ENCODE measurements around the gene FZD4. TPM values are rescaled to one million over a fixed set of nuclear protein-coding genes. Genes with fewer than 3 reads are reported as not detected.
"Not testable (repeated sequence)": the region's sequence is repeated elsewhere in the genome, so short reads cannot be mapped to it uniquely, and the experiment has no call there.

Gene FZD4
- total RNA-seq, result 13.5 and 17.3 TPM in 2 replicates

DNA sequence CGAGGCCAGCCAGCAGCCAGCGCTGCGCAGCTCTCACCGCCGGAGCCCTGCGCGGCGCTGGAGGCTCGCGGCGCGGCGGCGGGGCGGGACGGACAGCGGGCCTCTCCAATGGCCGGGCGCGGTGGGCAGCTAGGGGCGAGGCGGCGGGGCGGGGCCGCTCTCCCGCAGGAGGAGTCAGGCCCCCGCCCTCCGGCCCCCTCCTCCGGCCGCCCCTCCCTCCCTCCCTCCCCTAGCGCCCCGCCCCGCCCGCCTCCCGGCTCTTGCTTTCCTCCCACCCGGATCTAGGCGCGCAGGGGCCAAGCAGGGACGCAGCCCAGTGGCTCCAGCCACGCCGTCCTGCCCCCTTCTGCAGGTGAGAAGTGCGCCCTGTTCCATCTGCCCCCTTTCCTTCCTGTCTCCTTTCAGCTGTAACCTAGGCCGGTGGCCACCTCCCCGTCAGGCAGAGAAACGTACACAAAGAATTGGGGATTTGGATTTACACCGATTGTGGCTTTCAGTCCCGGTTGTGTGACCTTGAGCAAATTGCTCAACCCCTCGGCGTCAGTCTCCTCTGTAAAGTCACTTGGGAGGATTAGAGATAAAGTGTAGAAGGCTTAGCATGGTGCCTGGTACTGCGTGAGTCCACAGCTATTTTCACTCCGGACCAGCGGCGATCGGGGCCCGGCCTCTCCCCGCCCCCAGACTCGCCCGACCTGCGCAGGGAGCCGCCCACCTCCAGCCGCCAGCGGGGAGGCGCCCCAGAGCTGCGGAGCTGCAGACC is at the start of gene FZD4:
Gene FZD4, minus strand, starts transcription at position 35 of the 760 bp plus-strand sequence. CDS start 310 bp downstream, outside the sequence.
- DNase-seq (ENCODE audit: low read depth), result peak; percentile 89
- H3K4me3 ChIP-seq (ENCODE audit: low read depth, low read length), result peak within 1 kb of the TSS; percentile 86
- TF ChIP-seq, protein P1, sequence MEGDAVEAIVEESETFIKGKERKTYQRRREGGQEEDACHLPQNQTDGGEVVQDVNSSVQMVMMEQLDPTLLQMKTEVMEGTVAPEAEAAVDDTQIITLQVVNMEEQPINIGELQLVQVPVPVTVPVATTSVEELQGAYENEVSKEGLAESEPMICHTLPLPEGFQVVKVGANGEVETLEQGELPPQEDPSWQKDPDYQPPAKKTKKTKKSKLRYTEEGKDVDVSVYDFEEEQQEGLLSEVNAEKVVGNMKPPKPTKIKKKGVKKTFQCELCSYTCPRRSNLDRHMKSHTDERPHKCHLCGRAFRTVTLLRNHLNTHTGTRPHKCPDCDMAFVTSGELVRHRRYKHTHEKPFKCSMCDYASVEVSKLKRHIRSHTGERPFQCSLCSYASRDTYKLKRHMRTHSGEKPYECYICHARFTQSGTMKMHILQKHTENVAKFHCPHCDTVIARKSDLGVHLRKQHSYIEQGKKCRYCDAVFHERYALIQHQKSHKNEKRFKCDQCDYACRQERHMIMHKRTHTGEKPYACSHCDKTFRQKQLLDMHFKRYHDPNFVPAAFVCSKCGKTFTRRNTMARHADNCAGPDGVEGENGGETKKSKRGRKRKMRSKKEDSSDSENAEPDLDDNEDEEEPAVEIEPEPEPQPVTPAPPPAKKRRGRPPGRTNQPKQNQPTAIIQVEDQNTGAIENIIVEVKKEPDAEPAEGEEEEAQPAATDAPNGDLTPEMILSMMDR (IDR thresholded peaks at IDR 0.05; ENCODE audit: insufficient read depth, low read depth, low read length), result peak; percentile 35

DNA sequence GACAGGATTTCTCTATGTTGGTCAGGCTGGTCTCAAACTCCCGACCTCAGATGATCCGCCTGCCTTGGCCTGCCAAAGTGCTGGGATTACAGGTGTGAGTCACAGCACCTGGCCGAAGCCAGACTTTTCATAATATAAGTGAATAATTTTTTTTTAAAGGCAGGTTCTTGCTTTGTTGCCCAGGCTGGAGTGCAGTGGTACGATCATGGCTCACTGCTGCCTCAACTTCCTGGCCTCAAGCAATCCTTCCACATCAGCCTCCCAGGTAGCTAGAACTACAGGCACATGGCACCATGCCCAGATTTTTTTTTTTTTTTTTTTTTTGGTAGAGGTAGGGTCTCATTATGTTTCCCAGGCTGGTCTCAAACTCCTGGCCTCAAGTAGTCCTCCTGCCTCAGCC is 49.1 kb upstream of the FZD4 start:
- not testable (repeated sequence) for DNase-seq (ENCODE audit: low read depth); H3K4me3 ChIP-seq (ENCODE audit: low read depth, low read length)

DNA sequence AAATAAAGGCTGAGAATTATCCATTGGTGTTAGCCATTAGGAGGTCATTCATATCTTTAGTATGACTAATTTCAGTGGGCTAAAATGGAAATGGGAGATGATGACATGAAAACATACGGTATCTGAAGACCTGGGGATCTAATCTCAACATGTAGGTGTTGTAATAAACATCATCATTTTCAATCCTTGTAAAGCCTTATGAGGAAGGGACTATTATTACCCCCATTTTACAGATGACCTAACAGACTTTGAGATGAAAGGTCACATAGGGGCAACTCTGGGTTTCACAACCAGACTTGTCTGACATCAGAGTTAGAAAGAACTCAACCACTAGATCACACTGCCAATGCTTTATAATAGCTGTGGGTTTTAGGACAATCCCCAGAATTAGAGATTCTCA is 47.7 kb upstream of the FZD4 start:
- no peak for DNase-seq (ENCODE audit: low read depth)
- TF ChIP-seq, protein P1 (IDR thresholded peaks at IDR 0.05; ENCODE audit: insufficient read depth, low read depth, low read length), result no peak
- no peak overlapping the region for H3K4me3 ChIP-seq (ENCODE audit: low read depth, low read length)

DNA sequence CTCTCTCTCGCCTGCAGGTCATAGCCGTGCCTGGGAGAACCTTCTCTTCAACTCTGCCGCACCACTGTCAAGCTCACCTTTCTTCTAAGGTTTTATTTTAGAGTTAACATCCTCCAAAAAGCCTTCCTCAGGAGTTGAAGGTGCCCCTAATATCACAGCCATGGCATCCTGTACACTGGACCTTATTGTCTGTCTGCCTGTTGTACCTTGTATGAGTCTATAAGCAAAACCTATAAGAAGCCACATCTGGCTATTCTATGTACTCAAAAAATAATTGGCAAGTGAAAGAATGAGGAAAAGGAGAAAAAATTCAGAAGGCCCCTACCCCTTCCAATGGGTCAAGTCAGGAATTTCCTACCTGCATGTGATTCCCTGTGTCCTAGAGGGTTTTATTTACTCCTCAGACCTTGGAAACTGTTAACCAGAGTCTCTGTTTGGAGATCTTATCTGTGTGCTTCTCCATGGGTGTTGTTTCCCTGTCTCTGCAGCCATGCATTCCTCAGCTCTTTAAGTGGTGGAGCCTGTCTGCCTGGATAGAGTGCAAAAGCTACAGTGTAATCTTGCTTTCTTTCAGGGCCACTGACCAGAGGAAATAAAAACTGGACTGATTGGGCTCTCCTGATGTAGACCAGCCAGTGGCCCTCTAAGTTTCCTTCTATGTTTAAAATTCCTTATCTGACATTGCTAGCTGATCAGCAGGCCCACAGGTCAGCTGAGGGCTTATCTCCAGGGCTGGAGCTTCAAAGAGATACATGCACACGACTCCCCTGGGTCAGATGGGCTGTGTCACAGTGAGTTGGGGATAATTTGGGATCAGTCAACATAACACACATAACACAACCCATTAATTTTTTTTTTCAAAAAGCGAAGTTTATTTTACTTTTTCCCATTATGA is 44.9 kb upstream of the FZD4 start:
- peak; percentile 66 for DNase-seq (ENCODE audit: low read depth)
- TF ChIP-seq, protein P1 (IDR thresholded peaks at IDR 0.05; ENCODE audit: insufficient read depth, low read depth, low read length), result no peak
- H3K4me3 ChIP-seq (ENCODE audit: low read depth, low read length), result no peak overlapping the region

DNA sequence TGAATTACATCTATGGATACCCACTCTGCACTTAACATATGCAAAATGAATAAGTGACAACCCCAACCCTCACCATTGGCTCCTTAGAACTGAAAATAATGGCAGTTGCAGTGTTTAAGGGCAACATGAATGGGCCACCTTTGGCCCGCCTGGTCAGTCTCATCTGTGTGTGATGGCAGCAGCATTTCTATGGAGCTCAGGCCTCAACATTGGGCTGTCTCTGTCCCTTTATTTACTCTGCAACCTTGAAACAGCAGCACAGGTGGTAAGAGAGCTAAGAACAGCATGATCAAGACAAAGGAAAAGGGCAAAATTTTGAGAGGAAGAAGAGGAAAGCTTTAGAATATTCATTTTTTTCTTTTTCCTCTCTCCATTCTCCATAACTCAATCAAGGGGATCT is 44.2 kb upstream of the FZD4 start:
- TF ChIP-seq, protein P1 (IDR thresholded peaks at IDR 0.05; ENCODE audit: insufficient read depth, low read depth, low read length), result no peak
- H3K4me3 ChIP-seq (ENCODE audit: low read depth, low read length), result no peak overlapping the region
- DNase-seq (ENCODE audit: low read depth), result no peak

DNA sequence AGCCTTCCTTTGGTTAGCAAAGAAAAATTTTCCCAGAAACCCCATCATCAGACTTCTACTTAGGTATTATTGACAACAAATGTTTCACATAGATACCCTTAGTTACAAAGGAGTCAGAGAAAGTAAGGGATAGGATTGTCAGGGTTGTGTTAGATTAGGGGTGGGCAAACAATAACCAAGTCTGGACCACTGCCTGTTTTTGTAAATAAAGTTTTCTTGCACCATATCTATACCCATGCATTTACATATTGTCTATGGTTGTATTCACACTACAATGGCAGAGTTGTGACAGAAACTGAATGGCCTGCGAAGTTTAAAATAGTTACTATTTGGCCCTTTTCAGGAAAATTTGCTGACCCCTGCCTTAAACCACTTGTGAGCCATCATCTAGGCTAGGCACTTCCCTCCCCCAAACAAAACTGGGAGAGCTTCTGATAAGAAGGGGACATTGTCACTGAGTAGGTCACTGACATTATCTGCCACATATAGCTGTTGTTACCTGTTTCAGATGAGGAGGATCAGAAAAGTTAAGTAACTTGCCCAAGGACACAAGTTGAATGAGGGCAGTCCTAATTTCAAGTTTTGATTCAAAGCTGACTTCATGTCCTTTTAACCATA is 41.9 kb upstream of the FZD4 start:
- no peak for DNase-seq (ENCODE audit: low read depth)
- no peak overlapping the region for H3K4me3 ChIP-seq (ENCODE audit: low read depth, low read length)
- TF ChIP-seq, protein P1 (IDR thresholded peaks at IDR 0.05; ENCODE audit: insufficient read depth, low read depth, low read length), result no peak

DNA sequence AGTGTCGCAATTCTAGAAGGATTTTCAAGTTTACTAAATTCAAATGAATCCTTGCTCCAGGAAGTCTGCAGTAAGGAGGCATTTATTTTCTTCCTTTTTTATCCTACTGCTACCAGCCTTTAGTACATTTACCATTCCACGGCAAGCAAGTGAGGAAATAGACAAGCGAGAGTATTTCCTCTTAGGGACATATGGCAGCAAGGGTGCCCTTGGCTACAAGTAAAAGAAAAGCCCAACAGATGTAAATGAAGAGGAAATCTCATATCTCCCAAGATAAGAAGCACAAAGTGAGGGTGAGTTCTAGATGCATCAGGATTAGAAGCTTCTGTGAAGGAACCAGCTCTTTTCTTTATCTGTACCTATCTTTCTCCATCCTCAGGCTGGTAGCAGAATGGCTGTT is 37.8 kb upstream of the FZD4 start:
- no peak for DNase-seq (ENCODE audit: low read depth)
- TF ChIP-seq, protein P1 (IDR thresholded peaks at IDR 0.05; ENCODE audit: insufficient read depth, low read depth, low read length), result no peak
- H3K4me3 ChIP-seq (ENCODE audit: low read depth, low read length), result no peak overlapping the region

DNA sequence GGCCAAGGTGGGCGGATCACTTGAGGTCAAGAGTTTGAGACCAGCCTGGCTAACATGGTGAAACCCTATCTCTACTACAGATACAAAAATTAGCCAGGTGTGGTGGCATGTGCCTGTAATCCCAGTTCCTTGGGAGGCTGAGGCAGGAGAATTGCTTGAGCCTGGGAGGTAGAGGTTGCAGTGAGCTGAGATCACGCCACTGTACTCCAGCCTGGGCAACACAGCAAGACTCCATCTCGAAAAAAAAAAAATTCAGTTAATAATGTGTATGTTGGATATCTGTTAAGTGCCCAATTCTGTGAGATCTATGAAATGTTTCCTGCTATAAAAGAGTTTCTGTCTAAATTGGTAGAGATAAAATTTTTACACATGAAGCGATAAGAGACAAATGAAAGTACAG is 37.1 kb upstream of the FZD4 start:
- H3K4me3 ChIP-seq (ENCODE audit: low read depth, low read length); DNase-seq (ENCODE audit: low read depth): not testable (repeated sequence)

Data from fibroblast of villous mesenchyme (primary cell).